ENCODE results near the gene RFX2.

DNA sequence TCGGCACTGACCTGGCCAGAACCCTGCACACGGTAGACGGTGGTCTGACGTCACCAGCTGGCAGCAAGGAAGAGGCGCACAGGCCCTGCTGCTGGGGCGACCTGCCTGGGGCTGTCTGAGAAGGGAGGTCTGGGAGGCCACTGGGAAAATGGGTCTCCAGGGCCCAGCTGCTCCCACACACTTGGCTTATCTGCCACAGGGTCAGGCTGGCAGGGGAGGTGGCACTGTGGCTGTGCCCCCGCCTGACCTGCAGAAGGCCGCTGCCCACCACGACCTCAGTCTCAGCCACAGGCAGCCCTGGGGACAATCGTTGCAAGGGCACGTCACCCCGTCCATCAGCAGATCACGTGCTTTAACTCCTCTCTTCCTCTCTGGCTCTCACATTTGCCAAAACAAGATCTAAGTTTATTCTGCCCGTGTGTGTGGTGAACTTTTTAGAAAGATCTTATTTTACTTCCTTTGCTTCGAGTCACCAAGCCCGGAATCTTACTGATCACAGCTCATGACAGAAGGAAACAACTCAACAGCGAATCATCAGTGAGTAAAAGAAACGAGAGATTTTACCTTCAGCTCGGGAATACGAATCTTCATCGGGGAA is 87.1 kb downstream of the RFX2 start:
- TF ChIP-seq, protein P1, sequence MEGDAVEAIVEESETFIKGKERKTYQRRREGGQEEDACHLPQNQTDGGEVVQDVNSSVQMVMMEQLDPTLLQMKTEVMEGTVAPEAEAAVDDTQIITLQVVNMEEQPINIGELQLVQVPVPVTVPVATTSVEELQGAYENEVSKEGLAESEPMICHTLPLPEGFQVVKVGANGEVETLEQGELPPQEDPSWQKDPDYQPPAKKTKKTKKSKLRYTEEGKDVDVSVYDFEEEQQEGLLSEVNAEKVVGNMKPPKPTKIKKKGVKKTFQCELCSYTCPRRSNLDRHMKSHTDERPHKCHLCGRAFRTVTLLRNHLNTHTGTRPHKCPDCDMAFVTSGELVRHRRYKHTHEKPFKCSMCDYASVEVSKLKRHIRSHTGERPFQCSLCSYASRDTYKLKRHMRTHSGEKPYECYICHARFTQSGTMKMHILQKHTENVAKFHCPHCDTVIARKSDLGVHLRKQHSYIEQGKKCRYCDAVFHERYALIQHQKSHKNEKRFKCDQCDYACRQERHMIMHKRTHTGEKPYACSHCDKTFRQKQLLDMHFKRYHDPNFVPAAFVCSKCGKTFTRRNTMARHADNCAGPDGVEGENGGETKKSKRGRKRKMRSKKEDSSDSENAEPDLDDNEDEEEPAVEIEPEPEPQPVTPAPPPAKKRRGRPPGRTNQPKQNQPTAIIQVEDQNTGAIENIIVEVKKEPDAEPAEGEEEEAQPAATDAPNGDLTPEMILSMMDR (IDR thresholded peaks at IDR 0.05; ENCODE audit: poor library complexity), result no peak
- TF ChIP-seq EZH2 (IDR thresholded peaks at IDR 0.05; ENCODE audit: borderline replicate concordance) (no peak), EZH2phosphoT487 (IDR thresholded peaks at IDR 0.05; ENCODE audit: low read depth, severe bottlenecking, unreplicated experiment) (no peak)
